Measurements from ENCODE around the gene GAL3ST2. TPM values are rescaled to one million over a fixed set of nuclear protein-coding genes. Genes with fewer than 3 reads are reported as not detected.
"Not testable (repeated sequence)": the region's sequence is repeated elsewhere in the genome, so short reads cannot be mapped to it uniquely, and the experiment has no call there.

The GAL3ST2 gene
- polyA plus RNA-seq, 1 of the 3 experiments (the other 2 are of a cell fraction) = 0.15 TPM

GRCh38 chr2:241833101-241833663, 56.6 kb downstream of the GAL3ST2 start:
- H3K4me3 ChIP-seq (ENCODE audit: low read depth in 2 of 2, low read length in 1 of 2) = no peak overlapping the region
- no peak overlapping the region for H2AFZ ChIP-seq (ENCODE audit: low read depth)
- H3K9ac ChIP-seq = no peak overlapping the region
- H4K20me1 ChIP-seq (ENCODE audit: insufficient read depth) = no peaks in the 10 kb centered on the region
- no peaks in the 10 kb centered on the region for H3K79me2 ChIP-seq (ENCODE audit: insufficient read depth)
- no peak overlapping the region for H3K4me2 ChIP-seq
- no peaks in the 10 kb centered on the region for H3K36me3 ChIP-seq (replicated peaks in 1 of 2; ENCODE audit: control insufficient read depth in 1 of 2, insufficient read depth in 2 of 2, low read length in 1 of 2)
- DNase-seq = no peak
- ChIA-PET CTCF (interaction anchor here (0.7 kb wide), 1 partner anchor 125 kb away, joined by 3 read pairs; no protein-coding TSS in a partner anchor), POLR2A (no interaction called here)
- H3K4me1 ChIP-seq (ENCODE audit: control insufficient read depth in 1 of 2, insufficient read depth in 2 of 2, low read depth in 1 of 2, low read length in 1 of 2) = peaks cover 0 to 4% of the 10 kb centered on the region in 2 experiments; a peak in 1 of 4 replicates
- no peak overlapping the region for H3K27ac ChIP-seq (ENCODE audit: low read depth in 2 of 2, low read length in 1 of 2)
- WGBS (ENCODE audit: low lambda C conversion rate) = 55% methylated on average over 13 of the region's 13 CpGs
- no peaks in the 10 kb centered on the region for H3K9me2 ChIP-seq
- H3K27me3 ChIP-seq (ENCODE audit: insufficient read depth) = no peaks in the 10 kb centered on the region
- no peaks in the 10 kb centered on the region for H3F3A ChIP-seq (replicated peaks; ENCODE audit: insufficient read depth)
- H3K9me3 ChIP-seq = no peaks in the 10 kb centered on the region
- TF ChIP-seq YY1 (IDR thresholded peaks at IDR 0.05; ENCODE audit: low read depth) (no peak), PBX3 (IDR thresholded peaks at IDR 0.05) (no peak), POLR2AphosphoS5 (IDR thresholded peaks at IDR 0.05; ENCODE audit: low read depth, low read length) (no peak)

- H3K4me3 ChIP-seq (ENCODE audit: low read depth in 2 of 2, low read length in 1 of 2); DNase-seq; POLR2A ChIA-PET; H3K4me1 ChIP-seq (ENCODE audit: control insufficient read depth in 1 of 2, insufficient read depth in 2 of 2, low read depth in 1 of 2, low read length in 1 of 2); H3K27me3 ChIP-seq (ENCODE audit: insufficient read depth); H3K9me3 ChIP-seq; H3K4me2 ChIP-seq; H3K36me3 ChIP-seq (replicated peaks in 1 of 2; ENCODE audit: control insufficient read depth in 1 of 2, insufficient read depth in 2 of 2, low read length in 1 of 2); H3K27ac ChIP-seq (ENCODE audit: low read depth in 2 of 2, low read length in 1 of 2); H2AFZ ChIP-seq (ENCODE audit: low read depth); H3F3A ChIP-seq (replicated peaks; ENCODE audit: insufficient read depth); H3K9ac ChIP-seq; H3K9me2 ChIP-seq; H4K20me1 ChIP-seq (ENCODE audit: insufficient read depth); H3K79me2 ChIP-seq (ENCODE audit: insufficient read depth): not testable (repeated sequence)
- CTCF ChIA-PET = interaction anchor here (0.7 to 1.5 kb wide), 4 partner anchors 10 to 125 kb away, joined by 3 to 5 read pairs (median 3); no protein-coding TSS in a partner anchor
- 81% methylated on average over 24 of the region's 28 CpGs for WGBS (ENCODE audit: low lambda C conversion rate)
These were observed 57.3 kb downstream of the GAL3ST2 start for GRCh38 chr2:241833756-241834526.

GRCh38 chr2:241834527-241835210, 58.0 kb downstream of the GAL3ST2 start:
- POLR2A ChIA-PET = no interaction called here
- Histone ChIP-seq H3K9me2 (no peaks in the 10 kb centered on the region), H3K4me3 (ENCODE audit: low read depth in 2 of 2, low read length in 1 of 2) (no peak overlapping the region), H3K9me3 (no peaks in the 10 kb centered on the region), H4K20me1 (ENCODE audit: insufficient read depth) (no peaks in the 10 kb centered on the region), H3K27ac (ENCODE audit: low read depth in 2 of 2, low read length in 1 of 2) (no peak overlapping the region), H3K9ac (no peak overlapping the region), H3K4me2 (no peak overlapping the region), H3F3A (replicated peaks; ENCODE audit: insufficient read depth) (no peaks in the 10 kb centered on the region), H3K79me2 (ENCODE audit: insufficient read depth) (no peaks in the 10 kb centered on the region), H3K4me1 (ENCODE audit: control insufficient read depth in 1 of 2, insufficient read depth in 2 of 2, low read depth in 1 of 2, low read length in 1 of 2) (peaks cover 0 to 4% of the 10 kb centered on the region in 2 experiments; a peak in 1 of 4 replicates), H3K36me3 (replicated peaks in 1 of 2; ENCODE audit: control insufficient read depth in 1 of 2, insufficient read depth in 2 of 2, low read length in 1 of 2) (no peaks in the 10 kb centered on the region), H3K27me3 (ENCODE audit: insufficient read depth) (no peaks in the 10 kb centered on the region), H2AFZ (ENCODE audit: low read depth) (no peak overlapping the region)
- CTCF ChIA-PET = interaction anchor here (1.1 to 1.5 kb wide), 3 partner anchors 10 to 42 kb away, joined by 3 to 5 read pairs (median 3); no protein-coding TSS in a partner anchor
- no peak for TF ChIP-seq EZH2phosphoT487 (IDR thresholded peaks at IDR 0.05; ENCODE audit: borderline replicate concordance, low read depth)
- TF ChIP-seq PBX3 (IDR thresholded peaks at IDR 0.05) = no peak
- no peak for TF ChIP-seq RCOR1 (IDR thresholded peaks at IDR 0.05; ENCODE audit: low read length)
- no peak for TF ChIP-seq RAD21 (IDR thresholded peaks at IDR 0.05; ENCODE audit: low read length)
- no peak for TF ChIP-seq FOXM1 (IDR thresholded peaks at IDR 0.05; ENCODE audit: low read depth)
- TF ChIP-seq GABPA (IDR thresholded peaks at IDR 0.05; ENCODE audit: low read depth) = no peak
- TF ChIP-seq CHD2 (IDR thresholded peaks at IDR 0.05; ENCODE audit: low read length, partially characterized antibody) = no peak
- DNase-seq = no peak
- 78% methylated on average over 10 of the region's 10 CpGs for WGBS (ENCODE audit: low lambda C conversion rate)
